Measurements from ENCODE around the gene RPL34. TPM values are rescaled to one million over a fixed set of nuclear protein-coding genes. Genes with fewer than 3 reads are reported as not detected.

The RPL34 gene
- polyA plus RNA-seq, 2 of the 4 experiments (the other 2 are of a cell fraction): 949 to 1,255 TPM

GRCh38 chr4:108637856-108638255, 17.5 kb downstream of the RPL34 start (continued):
- TF ChIP-seq E2F6 (IDR thresholded peaks at IDR 0.05; ENCODE audit: borderline replicate concordance, low read depth) (no peak), REST (IDR thresholded peaks at IDR 0.05) (no peak), ZC3H11A (IDR thresholded peaks at IDR 0.05) (no peak), MAX (IDR thresholded peaks at IDR 0.05) (no peak)

- ChIA-PET CTCF (interaction anchor here (1.3 kb wide), 1 partner anchor 14 kb away, joined by 3 read pairs; no protein-coding TSS in a partner anchor), POLR2A (no interaction called here)
- no peak overlapping the region for H3K4me2 ChIP-seq
- TF ChIP-seq FOXS1 (CRISPR knock-in tag; IDR thresholded peaks at IDR 0.05): no peak
- no peak for TF ChIP-seq REST (IDR thresholded peaks at IDR 0.05)
- H3K9me3 ChIP-seq: no peaks in the 10 kb centered on the region
- 94% methylated on average over 1 of the region's 1 CpG for WGBS (ENCODE audit: missing lambda C conversion rate)
- no peak for DNase-seq (ENCODE audit: low read depth in 1 of 2, low spot score in 1 of 2)
- no peaks in the 10 kb centered on the region for H3K4me1 ChIP-seq
- ATAC-seq: no peak
- H3K4me3 ChIP-seq: no peak overlapping the region
- no peak for FAIRE-seq
- no peak overlapping the region for H3K27ac ChIP-seq
Measured at GRCh38 chr4:108644237-108644636, 23.9 kb downstream of the RPL34 start.

GRCh38 chr4:108646706-108647105, 26.3 kb downstream of the RPL34 start:
- Histone ChIP-seq H3K4me3 (no peak overlapping the region), H3K9me3 (no peaks in the 10 kb centered on the region), H3K27ac (no peak overlapping the region), H3K4me1 (0 out of 3 replicates have a peak, but pooled peaks cover 3% of the 10 kb centered on the region), H3K4me2 (no peak overlapping the region)
- FAIRE-seq (no peak), DNase-seq (ENCODE audit: low read depth in 1 of 2, low spot score in 1 of 2) (no peak), ATAC-seq (no peak)
- ChIA-PET POLR2A (no interaction called here), CTCF (interaction anchor here (1.2 kb wide), 1 partner anchor 11 kb away, joined by 6 read pairs; no protein-coding TSS in a partner anchor)
- WGBS (ENCODE audit: missing lambda C conversion rate): 85% methylated on average over 3 of the region's 3 CpGs
- no peak for TF ChIP-seq ZC3H11A (IDR thresholded peaks at IDR 0.05)
- no peak for TF ChIP-seq SMC3 (IDR thresholded peaks at IDR 0.05)

GRCh38 chr4:108649863-108650211, 29.5 kb downstream of the RPL34 start:
- ATAC-seq: peak in 1 of 2 experiments; percentile 59; a peak in 3 of 6 replicates
- H3K4me2 ChIP-seq: peak overlapping the region; percentile 75
- H3K9me3 ChIP-seq: no peaks in the 10 kb centered on the region
- 2% methylated on average over 6 of the region's 6 CpGs for WGBS (ENCODE audit: missing lambda C conversion rate)
- H3K4me1 ChIP-seq: peaks cover 10% of the 10 kb centered on the region; the same call in 1 of the 3 replicates
- no peak for DNase-seq (ENCODE audit: low read depth in 1 of 2, low spot score in 1 of 2)
- peak overlapping the region; percentile 99 for H3K4me3 ChIP-seq
- ChIA-PET CTCF (interaction anchor here (1.5 kb wide), 1 partner anchor 14 kb away, joined by 9 read pairs; no protein-coding TSS in a partner anchor), POLR2A (interaction anchor here (0.8 to 1.6 kb wide), 3 partner anchors 12 to 29 kb away, joined by 4 to 17 read pairs (median 4); partner anchors contain the start of gene RPL34)
- TF ChIP-seq ZSCAN20 (CRISPR knock-in tag; IDR thresholded peaks at IDR 0.05): no peak
- no peak for TF ChIP-seq RCOR1 (IDR thresholded peaks at IDR 0.05; ENCODE audit: low read depth, low read length)
- no peak for TF ChIP-seq E2F6 (IDR thresholded peaks at IDR 0.05; ENCODE audit: borderline replicate concordance, low read depth)
- TF ChIP-seq NPAS2 (CRISPR knock-in tag; IDR thresholded peaks at IDR 0.05; ENCODE audit: borderline replicate concordance): no peak
- no peak for TF ChIP-seq HOXA7 (CRISPR knock-in tag; IDR thresholded peaks at IDR 0.05)
- no peak for TF ChIP-seq CHD4 (IDR thresholded peaks at IDR 0.05; ENCODE audit: borderline replicate concordance)
- no peak for TF ChIP-seq EHF (CRISPR knock-in tag; IDR thresholded peaks at IDR 0.05)
- no peak for TF ChIP-seq SMC3 (IDR thresholded peaks at IDR 0.05)
- TF ChIP-seq ZC3H11A (IDR thresholded peaks at IDR 0.05): no peak
- TF ChIP-seq NFE2L2 (conservative IDR thresholded peaks at IDR 0.05; ENCODE audit: low read length): no peak
- no peak for TF ChIP-seq ATOH8 (CRISPR knock-in tag; IDR thresholded peaks at IDR 0.05; ENCODE audit: low read depth)
- TF ChIP-seq GATA3 (IDR thresholded peaks at IDR 0.05; ENCODE audit: borderline replicate concordance): no peak
- no peak for TF ChIP-seq ESRRA (IDR thresholded peaks at IDR 0.05; ENCODE audit: borderline replicate concordance, low read length)
- no peak for TF ChIP-seq JUNB (IDR thresholded peaks at IDR 0.05)
- TF ChIP-seq CBX8 (IDR thresholded peaks at IDR 0.05): no peak
- TF ChIP-seq MAZ (IDR thresholded peaks at IDR 0.05; ENCODE audit: borderline replicate concordance, low read depth, low read length): no peak
- no peak for TF ChIP-seq ZNF302 (CRISPR knock-in tag; IDR thresholded peaks at IDR 0.05)
- TF ChIP-seq JUN (IDR thresholded peaks at IDR 0.05): no peak
- H3K27ac ChIP-seq: peak overlapping the region; percentile 90 to 93; a peak in 5 of 6 replicates
- no peak for FAIRE-seq

Measured in A549 (cell line).